HG02970 (cell line): ENCODE data around the gene NDEL1.
A peak's percentile ranks its signal among the peaks of the same experiment; 100 is the strongest.
"Not testable (repeated sequence)": the region's sequence is repeated elsewhere in the genome, so short reads cannot be mapped to it uniquely, and the experiment has no call there.

Source experiments
- ATAC-seq: cut with Tn5 transposase; IDR thresholded peaks from one replicate; pipeline ENCODE4 v1.9.1; 2021; ENCODE audit warnings: mild to moderate bottlenecking, moderate library complexity, moderate number of reproducible peaks; ENCODE audit not compliant: unreplicated experiment, low FRiP score

Gene NDEL1, protein sequence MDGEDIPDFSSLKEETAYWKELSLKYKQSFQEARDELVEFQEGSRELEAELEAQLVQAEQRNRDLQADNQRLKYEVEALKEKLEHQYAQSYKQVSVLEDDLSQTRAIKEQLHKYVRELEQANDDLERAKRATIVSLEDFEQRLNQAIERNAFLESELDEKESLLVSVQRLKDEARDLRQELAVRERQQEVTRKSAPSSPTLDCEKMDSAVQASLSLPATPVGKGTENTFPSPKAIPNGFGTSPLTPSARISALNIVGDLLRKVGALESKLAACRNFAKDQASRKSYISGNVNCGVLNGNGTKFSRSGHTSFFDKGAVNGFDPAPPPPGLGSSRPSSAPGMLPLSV

DNA sequence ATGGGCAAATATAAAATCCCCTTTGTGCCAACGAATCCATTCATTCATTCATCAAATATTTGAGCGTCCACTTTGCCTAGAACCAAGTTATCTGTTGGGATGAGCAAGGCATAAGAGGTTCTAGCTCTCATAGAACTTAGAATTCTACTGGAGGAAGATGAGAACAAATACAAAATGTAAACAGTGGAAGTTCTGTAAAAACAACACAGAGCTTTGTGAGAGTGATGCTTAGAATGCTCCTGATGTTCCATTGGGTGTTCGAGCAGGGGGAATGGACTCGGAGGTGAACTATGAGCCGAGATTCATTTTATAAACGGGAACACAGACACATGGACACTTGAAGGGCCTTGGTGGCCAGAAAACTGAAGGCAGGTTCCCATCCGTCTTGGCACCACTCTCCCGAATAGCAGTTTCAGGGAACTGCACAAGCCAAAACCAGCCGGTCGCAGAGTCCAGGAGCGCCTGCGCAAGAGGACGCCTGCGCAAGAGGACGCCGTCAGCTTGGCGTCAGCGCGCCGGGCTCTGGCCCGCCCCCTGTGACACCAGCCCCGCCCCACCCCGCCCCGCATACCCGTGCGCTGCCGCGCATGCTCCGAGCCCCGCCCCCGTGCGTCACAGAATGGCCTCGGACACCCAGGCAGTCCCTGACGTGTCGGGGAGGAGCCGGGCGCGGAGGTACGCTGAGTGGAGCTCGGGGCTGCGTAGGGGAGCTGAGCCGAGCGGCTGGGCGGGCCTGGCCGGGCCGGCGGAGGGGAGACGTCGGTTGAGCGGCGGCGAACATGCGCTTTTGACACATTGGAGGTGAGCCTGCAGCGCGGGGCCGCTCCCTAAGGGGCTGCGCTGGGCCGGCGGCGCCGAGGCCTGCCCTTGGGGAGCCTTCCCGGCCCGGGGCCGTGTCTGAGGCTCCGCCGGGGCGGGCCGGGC, at the start of gene NDEL1:
NDEL1 (plus strand) TSS at position 640 of the 924 bp plus-strand sequence. CDS start 8,388 bp downstream, outside the sequence.
- ATAC-seq, result peak; percentile 96

DNA sequence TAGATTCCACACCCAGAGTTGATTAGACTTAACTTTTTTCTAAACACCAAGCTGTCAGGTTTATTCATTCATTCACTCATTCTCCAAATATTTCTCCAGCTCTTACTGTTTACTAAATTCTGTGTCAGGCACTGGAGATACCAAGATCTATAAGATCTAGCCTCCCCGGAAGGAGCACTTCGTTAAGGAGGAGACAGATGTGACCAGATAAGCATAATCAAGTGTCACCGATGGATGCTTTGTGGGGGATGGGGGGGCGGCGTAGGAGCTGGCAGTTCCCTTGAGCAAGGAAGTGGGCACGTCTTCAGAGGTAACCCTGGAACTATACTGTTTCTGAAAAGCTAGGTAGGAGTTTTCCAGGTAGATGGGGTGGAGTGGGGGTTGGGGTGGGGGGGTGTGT, 48.8 kb upstream of the NDEL1 start:
- no peak for ATAC-seq

DNA sequence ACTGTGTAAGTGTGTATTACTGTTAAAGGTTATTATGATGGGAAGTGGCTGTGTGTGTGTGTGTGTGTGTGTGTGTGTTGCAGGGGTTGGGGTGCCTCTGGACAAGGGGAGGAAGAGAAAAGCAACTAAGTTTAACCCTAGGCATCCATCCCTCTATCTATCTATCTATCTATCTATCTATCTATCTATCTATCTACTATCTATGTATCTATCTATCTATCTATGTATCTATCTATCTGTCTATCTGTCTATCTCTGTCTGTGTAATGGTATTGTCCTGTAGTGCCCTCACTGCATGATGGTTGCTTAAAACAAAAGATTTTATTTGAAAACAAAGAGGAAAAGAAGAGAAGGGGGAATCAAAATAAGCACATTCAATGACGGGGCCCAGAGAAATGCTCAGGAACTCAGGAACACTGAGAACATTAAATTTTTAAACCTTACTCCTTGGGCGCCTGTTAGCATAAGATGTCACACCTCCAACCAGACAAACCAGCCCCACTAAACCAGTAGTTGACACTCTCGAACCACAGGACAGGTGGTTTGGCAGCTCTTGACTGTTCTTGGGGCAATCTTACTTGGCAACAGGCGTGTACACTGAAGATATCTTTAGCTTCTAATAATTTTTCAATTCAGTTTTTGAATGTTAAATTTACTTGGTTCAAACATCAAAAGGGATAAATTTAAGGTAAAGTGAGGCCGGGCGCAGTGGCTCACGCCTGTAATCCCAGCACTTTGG, 47.6 kb upstream of the NDEL1 start:
- ATAC-seq, result no peak

DNA sequence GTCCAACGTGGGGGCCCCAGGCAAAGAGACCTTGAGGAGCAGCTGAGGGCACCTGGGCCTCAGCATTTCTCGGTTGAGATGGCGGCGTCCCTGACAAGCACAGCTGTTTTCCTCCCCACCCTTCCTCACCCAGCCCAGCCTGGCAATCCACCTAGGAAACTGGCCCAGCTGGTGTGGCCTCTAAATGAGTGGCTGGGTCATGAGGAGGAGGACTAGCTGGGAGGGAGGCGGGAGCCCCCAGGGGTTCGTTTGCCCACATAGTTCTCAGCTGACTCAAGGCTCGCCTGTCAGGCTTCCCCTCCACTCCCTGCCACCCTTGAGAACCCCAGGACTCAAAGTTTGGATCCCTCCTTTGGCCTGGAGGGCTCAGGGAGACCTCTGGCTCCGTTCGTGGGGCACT, 44.0 kb upstream of the NDEL1 start:
- ATAC-seq, result no peak

DNA sequence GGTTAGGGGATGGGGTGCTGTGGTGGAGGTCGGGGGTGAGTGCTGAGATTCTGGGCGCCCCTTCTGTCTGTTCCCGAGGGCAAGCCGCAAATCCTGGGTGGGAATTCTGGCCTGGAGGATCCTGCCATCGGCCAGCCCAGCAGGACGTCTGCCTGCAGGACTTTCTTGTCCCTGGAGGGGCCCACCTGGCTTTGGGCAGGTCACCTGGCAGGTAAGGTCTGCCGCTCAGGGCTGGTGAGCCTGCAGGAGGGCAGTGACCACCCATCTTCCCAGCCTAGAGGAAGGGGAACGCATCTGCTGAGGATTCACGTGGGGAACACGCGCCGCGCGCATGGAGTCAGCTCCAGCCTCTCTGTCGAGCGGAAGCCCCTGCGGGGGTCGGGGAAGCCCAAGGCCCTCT, 43.4 kb upstream of the NDEL1 start:
- ATAC-seq, result no peak

DNA sequence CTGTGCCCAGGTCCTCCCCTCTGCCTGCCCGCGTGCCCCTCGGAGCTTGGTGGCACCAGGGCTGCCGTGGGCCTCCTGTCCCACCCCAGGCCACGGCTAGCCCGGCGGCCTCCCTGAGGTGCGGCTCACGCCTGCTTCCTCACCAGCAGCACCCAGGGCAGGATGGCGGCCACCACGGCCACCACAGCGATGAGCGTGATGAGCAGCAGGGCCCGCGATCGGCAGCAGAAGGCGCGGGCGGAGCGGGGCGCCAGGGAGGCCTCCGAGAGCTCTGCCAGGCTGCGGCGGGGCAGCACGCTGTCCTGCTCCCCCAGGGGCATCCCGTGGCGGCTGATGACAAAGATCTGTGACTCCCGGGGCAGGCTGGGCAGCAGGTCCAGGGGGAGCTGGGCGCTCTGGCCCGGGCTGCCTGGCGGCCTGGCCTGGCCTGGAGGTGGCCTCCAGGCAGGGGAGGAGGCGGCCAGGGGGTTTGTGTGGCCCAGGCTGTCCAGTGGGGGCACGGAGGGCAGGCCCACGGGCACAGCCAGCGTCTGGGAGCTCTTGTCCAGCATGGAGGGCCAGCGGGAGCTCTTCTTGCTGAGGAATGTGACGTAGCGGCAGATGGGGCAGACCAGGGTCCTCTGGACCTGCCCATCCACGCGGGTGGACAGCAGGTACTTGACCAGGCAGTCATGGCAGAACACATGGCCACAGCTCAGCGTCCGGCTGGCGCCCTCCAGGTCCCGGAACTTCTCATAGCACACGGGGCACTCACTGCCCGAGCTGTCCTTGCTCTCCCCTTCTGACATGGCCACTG, 42.8 kb upstream of the NDEL1 start:
- ATAC-seq, result no peak

DNA sequence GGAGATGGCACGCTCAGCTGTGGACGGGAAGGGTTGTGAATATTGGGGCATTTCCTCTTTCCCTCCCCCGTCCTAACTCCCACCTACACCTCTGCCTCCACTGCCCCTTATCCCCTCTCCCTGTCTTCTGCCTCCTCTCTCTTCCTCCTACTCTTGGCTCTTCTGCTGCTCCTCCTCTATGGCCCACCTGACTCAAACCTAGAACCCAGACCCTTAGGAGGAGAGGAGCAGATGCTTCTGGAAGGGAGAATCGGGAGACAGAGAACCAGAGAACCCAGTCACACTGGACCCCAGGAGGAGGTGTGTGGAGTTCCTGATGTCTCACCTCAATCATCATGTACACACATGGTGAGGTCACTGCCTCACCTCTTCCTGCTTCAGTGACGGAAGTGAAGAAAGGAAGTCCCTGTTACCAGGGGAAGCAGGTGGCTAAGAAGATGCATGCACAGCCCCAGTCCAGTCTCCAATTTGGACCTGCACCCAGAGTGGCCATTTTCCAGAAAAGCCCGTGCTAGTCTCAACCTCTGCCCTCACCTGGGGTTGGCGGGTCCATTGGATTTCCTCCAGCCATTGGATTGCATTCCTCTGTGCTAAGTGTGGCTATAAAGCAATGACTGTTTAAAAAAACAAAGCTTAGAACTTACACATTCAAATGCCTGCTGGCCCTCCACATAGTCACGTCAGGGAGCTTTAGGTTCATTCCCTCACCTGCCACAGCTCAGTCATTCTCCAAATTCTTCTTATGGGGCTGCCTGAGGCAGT, 42.0 kb upstream of the NDEL1 start:
- no peak for ATAC-seq

DNA sequence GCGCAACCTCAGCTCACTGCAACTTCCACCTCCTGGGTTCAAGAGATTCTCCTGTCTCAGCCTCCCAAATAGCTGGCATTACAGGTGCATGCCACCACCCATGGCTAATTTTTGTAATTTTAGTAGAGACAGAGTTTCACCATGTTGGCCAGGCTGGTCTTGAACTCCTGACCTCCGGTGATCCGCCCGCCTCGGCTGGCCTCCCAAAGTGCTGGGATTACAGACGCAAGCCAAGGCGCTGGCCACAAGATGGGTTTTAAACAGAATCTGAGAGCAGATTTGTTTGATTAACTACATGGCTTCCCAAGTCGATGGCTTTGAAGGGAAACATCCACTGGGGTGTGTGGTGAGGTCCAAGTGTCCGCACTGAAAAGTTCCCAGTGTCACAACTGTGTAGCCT, 41.2 kb upstream of the NDEL1 start:
- not testable (repeated sequence) for ATAC-seq

DNA sequence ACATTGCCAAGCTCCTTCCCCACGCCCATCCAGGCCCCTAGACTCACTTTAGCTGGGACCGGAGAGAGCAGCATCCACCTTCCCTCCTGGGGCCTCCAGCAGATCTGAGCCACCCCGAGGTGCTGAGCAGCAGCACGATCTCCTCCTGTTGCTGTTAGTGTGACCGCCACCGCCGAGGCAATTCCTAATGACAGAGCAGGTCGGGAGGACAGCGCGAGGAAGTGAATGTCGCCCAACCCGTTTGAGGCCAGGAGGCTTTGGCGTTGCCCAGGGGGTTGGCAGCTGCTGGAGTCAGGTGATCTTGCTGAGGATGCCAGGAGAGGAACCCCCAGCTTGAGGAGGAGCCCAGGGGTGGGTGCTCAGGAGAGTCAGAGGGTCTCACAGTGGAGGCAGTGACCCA, 38.0 kb upstream of the NDEL1 start, which contains the start of gene RNF222:
RNF222 (minus strand) TSS at position 192 of the 400 bp plus-strand sequence. CDS start 4,366 bp downstream, outside the sequence.
- ATAC-seq, result no peak

DNA sequence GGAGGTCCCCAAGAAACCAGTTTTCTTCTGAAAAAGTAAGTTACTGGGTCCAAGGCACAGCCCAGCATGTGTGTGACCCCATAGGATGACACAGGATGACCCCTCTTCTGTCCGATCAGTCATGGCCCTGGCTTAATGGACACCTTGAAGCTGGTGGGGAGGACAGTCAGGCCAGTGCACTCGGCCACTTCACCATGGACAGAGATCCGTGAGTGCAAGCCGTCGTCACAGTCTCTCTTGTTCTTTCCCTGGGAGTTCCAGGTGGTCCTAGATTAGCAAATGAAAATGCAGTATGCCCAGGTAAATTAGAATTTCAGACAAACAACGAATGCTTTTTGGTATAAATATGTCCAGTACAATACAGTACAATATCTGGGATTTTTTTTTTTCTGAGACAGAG, 36.7 kb upstream of the NDEL1 start:
- ATAC-seq, result no peak

DNA sequence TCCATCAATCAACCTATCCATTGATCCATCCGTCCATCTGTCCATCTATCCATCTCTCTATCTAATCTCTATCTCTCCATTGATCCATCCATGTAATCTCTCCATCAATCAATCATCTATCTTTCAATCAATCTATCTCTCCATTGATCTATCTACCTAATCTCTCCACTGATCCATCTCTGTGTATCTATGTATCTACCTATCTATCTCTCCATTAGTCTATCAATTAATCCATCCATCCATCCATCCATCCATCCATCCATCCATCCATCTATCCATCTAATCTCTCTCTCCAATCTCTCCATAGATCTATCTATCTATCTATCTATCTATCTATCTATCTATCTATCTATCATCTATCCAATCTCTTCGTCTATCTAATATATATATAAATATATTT, 34.6 kb upstream of the NDEL1 start:
- ATAC-seq, result no peak

DNA sequence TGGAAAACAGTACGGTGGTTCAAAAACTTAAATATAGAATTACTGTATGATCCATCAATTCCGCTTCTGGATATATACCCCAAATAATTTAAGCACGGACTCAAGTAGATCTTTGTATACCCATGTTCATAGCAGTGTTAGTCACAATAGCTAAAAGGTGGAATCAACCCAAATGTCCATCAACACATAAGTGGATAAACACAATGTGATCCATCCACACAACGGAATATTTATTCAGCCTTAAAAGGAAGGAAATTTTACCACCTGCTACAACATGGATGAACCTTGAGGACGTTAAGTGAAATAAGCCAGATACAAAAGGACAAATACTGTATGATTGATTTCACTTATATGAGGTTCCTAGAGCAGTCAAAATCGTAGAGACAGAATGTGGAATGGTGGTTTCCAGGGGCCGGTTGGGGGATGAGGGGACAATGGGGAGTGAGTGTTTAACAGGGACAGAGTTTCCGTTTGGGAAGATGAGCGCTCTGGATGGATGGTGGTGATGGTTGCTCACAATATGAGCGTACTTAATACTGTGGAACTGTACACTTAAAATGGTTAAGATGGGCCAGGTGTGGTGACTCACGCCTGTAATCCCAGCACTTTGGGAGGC, 32.7 kb upstream of the NDEL1 start:
- no peak for ATAC-seq

DNA sequence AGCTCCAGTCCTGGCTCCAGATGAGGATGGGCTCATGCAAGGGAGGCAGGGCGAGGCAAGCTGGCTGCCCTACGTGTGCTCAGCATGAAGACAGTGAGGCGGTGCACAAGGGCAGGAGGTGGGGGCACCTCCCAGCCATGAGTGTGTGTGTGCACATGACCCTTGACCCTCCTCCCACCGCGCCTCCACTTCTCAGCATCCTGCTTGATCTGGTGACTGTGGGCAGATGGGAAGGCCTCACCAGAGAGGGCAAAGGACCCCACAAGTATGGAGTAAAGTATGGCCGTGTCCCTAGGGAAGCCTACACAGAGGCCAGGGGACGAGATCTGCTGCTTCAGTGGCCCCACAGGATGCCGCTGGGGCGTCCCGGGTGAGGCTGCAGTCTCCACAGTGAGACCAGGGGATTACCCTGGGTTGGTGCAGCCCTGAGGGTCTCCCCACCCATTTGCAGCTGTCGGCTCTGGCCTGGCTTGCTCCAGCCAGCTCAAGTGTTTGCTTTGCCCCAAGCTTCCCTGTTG, 30.1 kb upstream of the NDEL1 start:
- no peak for ATAC-seq

DNA sequence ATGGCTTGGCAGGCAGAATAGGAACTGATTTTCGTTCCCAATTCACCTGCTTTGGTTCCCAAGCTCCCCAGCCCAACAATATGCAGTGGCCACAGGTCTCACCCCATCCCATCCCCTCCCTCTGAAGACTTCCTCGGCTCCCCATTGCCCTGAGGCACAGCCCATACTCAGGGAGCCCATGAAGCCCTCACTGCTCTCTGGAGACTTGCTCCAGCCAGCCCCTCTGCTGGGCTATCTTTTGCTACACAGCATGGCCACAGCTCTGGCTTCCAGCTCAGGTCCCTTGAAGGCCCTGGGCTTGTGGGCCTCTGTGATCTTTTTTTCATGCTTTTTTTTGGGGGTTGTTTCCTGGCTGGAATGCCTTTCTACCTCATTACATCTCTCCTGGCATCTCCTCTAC, 29.5 kb upstream of the NDEL1 start:
- no peak for ATAC-seq

DNA sequence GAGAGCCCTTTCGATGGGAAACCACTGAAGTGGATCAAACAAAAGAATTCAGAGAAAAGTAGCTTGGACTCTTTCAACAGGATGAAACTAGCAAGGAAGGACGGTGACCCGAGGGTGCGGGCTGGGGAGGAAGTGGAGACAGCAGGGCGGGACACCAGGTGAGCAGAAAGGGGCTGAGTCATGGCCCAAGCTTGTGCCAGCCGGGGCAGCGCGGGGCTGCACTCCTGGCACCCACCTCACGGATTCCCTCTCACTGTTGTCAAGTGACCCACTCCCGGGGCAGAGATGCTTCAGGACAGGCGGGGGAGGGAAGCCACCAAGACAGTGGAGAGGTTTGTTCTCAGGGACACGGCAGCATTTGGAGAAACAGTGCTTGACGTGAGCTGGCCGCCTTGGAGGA, 27.3 kb upstream of the NDEL1 start:
- no peak for ATAC-seq

DNA sequence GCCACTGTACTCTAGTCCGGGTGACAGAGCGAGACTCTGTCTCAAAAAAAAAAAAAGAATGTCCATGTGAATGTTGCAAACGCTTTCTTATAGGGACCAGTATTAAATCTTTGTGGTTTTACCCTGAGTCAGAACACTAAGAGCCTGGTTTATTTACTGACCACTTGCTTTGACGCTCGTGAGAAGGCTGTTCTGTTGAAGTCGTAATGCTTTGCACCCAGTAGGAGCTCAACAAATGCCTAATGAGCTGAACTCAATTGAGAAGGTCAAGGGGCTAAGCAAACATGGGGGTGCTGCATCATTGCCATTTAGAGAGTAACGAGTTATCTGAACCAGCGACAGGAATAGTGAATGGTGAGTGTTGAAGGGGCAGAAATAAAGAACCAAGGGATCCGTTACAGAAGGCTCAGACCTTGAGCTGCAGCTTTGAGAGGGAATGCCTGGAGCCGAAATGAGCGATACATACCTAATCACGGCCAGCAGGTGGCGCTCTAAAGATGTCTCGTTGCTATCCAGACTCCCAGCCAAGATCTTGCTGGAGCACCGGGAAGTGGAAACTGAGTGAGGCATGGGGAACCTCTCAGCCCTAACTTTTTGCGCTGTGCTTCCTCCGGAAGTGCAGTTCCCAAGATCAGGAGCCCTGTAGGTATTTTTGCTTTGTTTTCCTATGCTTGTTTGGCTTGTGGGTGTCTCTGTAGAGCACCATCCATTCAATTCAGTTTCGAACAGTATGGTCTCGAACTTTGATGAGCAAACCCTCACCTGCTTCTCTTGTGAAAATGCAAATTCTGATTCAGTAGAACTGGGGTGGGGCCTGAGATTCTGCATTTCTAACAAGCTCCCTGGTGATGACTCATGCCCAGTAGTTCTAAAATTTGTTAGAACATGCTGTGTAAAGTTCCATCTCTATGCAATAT, 25.5 kb upstream of the NDEL1 start:
- ATAC-seq, result no peak

DNA sequence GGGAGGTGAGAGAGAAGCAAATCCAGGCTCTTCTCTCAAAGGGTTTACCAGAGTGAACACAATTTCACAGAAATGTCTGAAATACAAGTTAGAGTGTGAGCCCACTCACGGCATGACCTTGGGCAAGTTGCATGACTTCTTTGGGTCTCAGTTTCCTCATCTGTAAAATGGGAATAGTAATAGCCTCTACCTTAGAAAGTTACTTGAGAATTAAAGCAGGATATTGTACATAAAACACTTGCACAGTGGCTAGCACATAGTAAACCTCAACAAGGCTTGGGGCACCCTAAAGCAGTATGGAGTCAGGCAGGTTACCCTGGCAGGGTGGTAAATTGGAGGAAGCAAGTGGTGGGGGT, 24.8 kb upstream of the NDEL1 start:
- ATAC-seq, result no peak

DNA sequence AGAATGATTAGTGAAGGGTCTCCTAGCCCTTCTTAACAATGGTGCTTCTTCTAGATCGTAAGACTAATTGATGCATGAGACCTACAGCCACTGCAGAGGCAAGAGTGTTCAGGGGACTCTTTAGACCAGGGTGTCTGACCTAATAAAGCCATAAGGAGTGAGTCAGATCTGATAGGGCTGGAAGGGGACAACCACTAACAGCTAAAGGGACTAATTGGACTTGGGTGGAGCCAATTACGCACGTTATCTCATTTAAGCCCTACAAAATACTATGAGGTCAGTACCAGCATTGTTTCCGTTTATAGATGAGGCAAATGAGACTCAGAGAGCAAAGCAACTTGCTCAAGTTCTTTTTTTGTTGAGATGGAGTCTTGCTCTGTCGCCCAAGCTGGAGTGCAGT, 23.6 kb upstream of the NDEL1 start:
- ATAC-seq, result no peak
